Neural progenitor cell (in vitro differentiated cells): ENCODE data around the gene C10orf105. TPM values are rescaled to one million over a fixed set of nuclear protein-coding genes. Genes with fewer than 3 reads are reported as not detected.
A peak's percentile ranks its signal among the peaks of the same experiment; 100 is the strongest.

Source experiments
- DNase-seq: peaks from one replicate; pipeline ENCODE4 v3.0.0-alpha.2; 2016; ENCODE audit warnings: low spot score
- H2AFZ ChIP-seq: fragments of 200-600 bp; sonication (generic); replicated peaks from 2 replicates; pipeline ENCODE4 v1.6.1; 2016; ENCODE audit warnings: antibody characterized with exemption
- H3F3A ChIP-seq: fragments of 200-600 bp; sonication (generic); 2 replicates; pipeline ENCODE4 v1.6.1; 2016; ENCODE audit warnings: antibody characterized with exemption, low read depth
- H3K27ac ChIP-seq: fragments of 200-600 bp; sonication (generic); 2 replicates; pipeline ENCODE4 v1.5.1; 2016; ENCODE audit warnings: mild to moderate bottlenecking
- H3K27me3 ChIP-seq: fragments of 200-600 bp; sonication (generic); 2 replicates; pipeline ENCODE4 v1.6.1; 2016; ENCODE audit warnings: mild to moderate bottlenecking, moderate library complexity
- H3K36me3 ChIP-seq: fragments of 200-600 bp; sonication (generic); 2 replicates; pipeline ENCODE4 v1.5.1; 2016
- H3K4me1 ChIP-seq: fragments of 200-600 bp; sonication (generic); 2 replicates; pipeline ENCODE4 v1.6.1; 2016; ENCODE audit warnings: mixed run types
- H3K4me2 ChIP-seq: fragments of 200-600 bp; sonication (generic); 2 replicates; pipeline ENCODE4 v1.6.1; 2016
- H3K4me3 ChIP-seq: fragments of 200-600 bp; sonication (generic); 2 replicates; pipeline ENCODE4 v1.5.1; 2016
- H3K79me2 ChIP-seq: fragments of 200-600 bp; sonication (generic); 2 replicates; pipeline ENCODE4 v1.6.1; 2016; ENCODE audit warnings: low read depth
- H3K9ac ChIP-seq: fragments of 200-600 bp; sonication (generic); 2 replicates; pipeline ENCODE4 v1.6.1; 2016
- H3K9me3 ChIP-seq: fragments of 200-600 bp; sonication (generic); 2 replicates; pipeline ENCODE4 v1.5.1; 2016; ENCODE audit warnings: low read depth
- H4K20me1 ChIP-seq: fragments of 200-600 bp; sonication (generic); 2 replicates; pipeline ENCODE4 v1.6.1; 2016; ENCODE audit warnings: low read depth
- H3K27ac Mint-ChIP-seq: 3 replicates; pipeline ENCODE4 v1.8.0; 2021; ENCODE audit warnings: mixed read lengths
- H3K27me3 Mint-ChIP-seq: 2 replicates; pipeline ENCODE4 v1.8.0; 2022; ENCODE audit warnings: low read depth, mild to moderate bottlenecking, inconsistent platforms, moderate library complexity, mixed read lengths; ENCODE audit not compliant: insufficient read depth
- H3K36me3 Mint-ChIP-seq: 3 replicates; pipeline ENCODE4 v1.8.0; 2021; ENCODE audit warnings: mixed read lengths
- H3K4me1 Mint-ChIP-seq: 3 replicates; pipeline ENCODE4 v1.8.0; 2021; ENCODE audit warnings: mixed read lengths
- H3K4me3 Mint-ChIP-seq: 3 replicates; pipeline ENCODE4 v1.8.0; 2021; ENCODE audit warnings: mild to moderate bottlenecking, moderate library complexity, mixed read lengths
- H3K9me3 Mint-ChIP-seq: 3 replicates; pipeline ENCODE4 v1.8.0; 2020; ENCODE audit warnings: mixed read lengths
- CTCF ChIP-seq: fragments of 200-600 bp; sonication (generic); IDR thresholded peaks from 2 replicates; pipeline ENCODE4 v1.5.1; 2017; ENCODE audit warnings: antibody characterized with exemption, mild to moderate bottlenecking
- EZH2 ChIP-seq: fragments of 200-600 bp; sonication (generic); IDR thresholded peaks from 2 replicates; pipeline ENCODE4 v1.6.1; 2017; ENCODE audit warnings: antibody characterized with exemption, mild to moderate bottlenecking, moderate library complexity
- EZH2phosphoT487 ChIP-seq: fragments of 200-600 bp; sonication (generic); IDR thresholded peaks from 2 replicates; pipeline ENCODE4 v1.6.1; 2017; ENCODE audit warnings: antibody characterized with exemption
- total RNA-seq: library from RNA; depleted of rRNA; stranded (reverse); fragments of >200 nt; gene quantifications from 2 replicates; pipeline ENCODE4 v1.2.3, GENCODE V29; 2015; ENCODE audit warnings: low replicate concordance

The C10orf105 gene
- total RNA-seq, 1 donor from 2014 or later: 0.39 TPM

- Histone ChIP-seq H3K9ac (no peak overlapping the region), H3K4me2 (no peak overlapping the region), H3K4me1 (peaks cover 33% of the 10 kb centered on the region), H3K27ac (no peak overlapping the region), H3K27me3 (no peaks in the 10 kb centered on the region), H3K79me2 (no peaks in the 10 kb centered on the region), H3F3A (peaks cover 3% of the 10 kb centered on the region), H3K36me3 (no peaks in the 10 kb centered on the region), H2AFZ (no peak overlapping the region), H4K20me1 (no peaks in the 10 kb centered on the region), H3K9me3 (no peaks in the 10 kb centered on the region), H3K4me3 (no peak overlapping the region)
- TF ChIP-seq EZH2phosphoT487 (no peak), CTCF (no peak), EZH2 (no peak)
- no peaks in the 10 kb centered on the region for H3K36me3 Mint-ChIP-seq
- H3K27me3 Mint-ChIP-seq: peaks cover 3% of the 10 kb centered on the region
- no peak overlapping the region for H3K4me3 Mint-ChIP-seq
- H3K9me3 Mint-ChIP-seq: no peaks in the 10 kb centered on the region
- no peak for DNase-seq
- H3K4me1 Mint-ChIP-seq: peaks cover 38% of the 10 kb centered on the region
- H3K27ac Mint-ChIP-seq: no peak overlapping the region
Measured at GRCh38 chr10:71716426-71716825, 3.2 kb downstream of the C10orf105 start.

GRCh38 chr10:71715860-71716259, 3.7 kb downstream of the C10orf105 start:
- H3K36me3 Mint-ChIP-seq: no peaks in the 10 kb centered on the region
- H3K4me1 Mint-ChIP-seq: peaks cover 35% of the 10 kb centered on the region
- no peak overlapping the region for H3K4me3 ChIP-seq

GRCh38 chr10:71715026-71715425, 4.6 kb downstream of the C10orf105 start:
- H3K4me1 Mint-ChIP-seq: peaks cover 27% of the 10 kb centered on the region
- no peak overlapping the region for H3K27ac ChIP-seq
- peaks cover 3% of the 10 kb centered on the region for H3K27me3 Mint-ChIP-seq
- no peak overlapping the region for H3K9ac ChIP-seq
- no peaks in the 10 kb centered on the region for H3K9me3 ChIP-seq
- H3F3A ChIP-seq: peaks cover 3% of the 10 kb centered on the region
- H4K20me1 ChIP-seq: no peaks in the 10 kb centered on the region
- H3K36me3 Mint-ChIP-seq: no peaks in the 10 kb centered on the region
- H3K4me3 ChIP-seq: no peak overlapping the region
- H3K4me3 Mint-ChIP-seq: no peak overlapping the region
- no peaks in the 10 kb centered on the region for H3K36me3 ChIP-seq
- DNase-seq: no peak
- peaks cover 29% of the 10 kb centered on the region for H3K4me1 ChIP-seq
- no peak overlapping the region for H3K4me2 ChIP-seq
- no peaks in the 10 kb centered on the region for H3K79me2 ChIP-seq
- no peak for TF ChIP-seq CTCF
- TF ChIP-seq EZH2phosphoT487: no peak
- no peak overlapping the region for H3K27ac Mint-ChIP-seq
- no peaks in the 10 kb centered on the region for H3K9me3 Mint-ChIP-seq
- no peak overlapping the region for H2AFZ ChIP-seq
- H3K27me3 ChIP-seq: no peaks in the 10 kb centered on the region

More at GRCh38 chr10:71715860-71716259, 3.7 kb downstream of the C10orf105 start:
- peaks cover 3% of the 10 kb centered on the region for H3F3A ChIP-seq
- Mint-ChIP-seq H3K27ac (peak overlapping the region; percentile 29), H3K27me3 (peaks cover 3% of the 10 kb centered on the region), H3K9me3 (no peaks in the 10 kb centered on the region), H3K4me3 (no peak overlapping the region)
- TF ChIP-seq CTCF (no peak), EZH2 (no peak), EZH2phosphoT487 (no peak)
- H3K36me3 ChIP-seq: no peaks in the 10 kb centered on the region
- H3K4me2 ChIP-seq: no peak overlapping the region
- no peak overlapping the region for H3K9ac ChIP-seq
- no peak for DNase-seq
- H3K27me3 ChIP-seq: no peaks in the 10 kb centered on the region
- no peak overlapping the region for H3K27ac ChIP-seq
- H3K79me2 ChIP-seq: no peaks in the 10 kb centered on the region
- H3K4me1 ChIP-seq: peaks cover 33% of the 10 kb centered on the region
- H3K9me3 ChIP-seq: no peaks in the 10 kb centered on the region
- no peak overlapping the region for H2AFZ ChIP-seq
- H4K20me1 ChIP-seq: no peaks in the 10 kb centered on the region
